Glomerular visceral epithelial cell (primary cell): ENCODE measurements around the gene METTL1.
"Not testable (repeated sequence)": the region's sequence is repeated elsewhere in the genome, so short reads cannot be mapped to it uniquely, and the experiment has no call there.

ENCODE experiments used
- DNase-seq: peaks from one replicate; pipeline ENCODE4 v3.0.0-alpha.2; 2016; ENCODE audit errors: extremely low spot score

METTL1 gene

GRCh38 chr12:57797933-57798332 lies 26.0 kb upstream of the METTL1 start:
- no peak for DNase-seq

- DNase-seq, result no peak
These were observed 25.1 kb upstream of the METTL1 start for GRCh38 chr12:57796996-57797395.

- no peak for DNase-seq
These were observed 23.4 kb upstream of the METTL1 start for GRCh38 chr12:57795354-57795753.

GRCh38 chr12:57793920-57794319 lies 22.0 kb upstream of the METTL1 start:
- DNase-seq, result no peak

GRCh38 chr12:57783861-57784260 lies 12.0 kb upstream of the METTL1 start:
- DNase-seq, result no peak

- DNase-seq, result no peak
These were observed 11.5 kb upstream of the METTL1 start for GRCh38 chr12:57783466-57783801.

GRCh38 chr12:57782608-57783465 lies 10.9 kb upstream of the METTL1 start, which contains the start of gene TSFM:
TSS of gene TSFM (plus strand) at chr12:57782787. CDS start at chr12:57782802, 15 bp downstream.
- DNase-seq, result peak; percentile 89

- DNase-seq, result no peak
These were observed 10.3 kb upstream of the METTL1 start for GRCh38 chr12:57782243-57782607.

GRCh38 chr12:57781801-57782200 lies 9.9 kb upstream of the METTL1 start:
- no peak for DNase-seq

- no peak for DNase-seq
These were observed 9.3 kb upstream of the METTL1 start for GRCh38 chr12:57781244-57781643.

- no peak for DNase-seq
These were observed 8.5 kb upstream of the METTL1 start for GRCh38 chr12:57780284-57780897.

- no peak for DNase-seq
These were observed 7.8 kb upstream of the METTL1 start for GRCh38 chr12:57779736-57780135.

GRCh38 chr12:57777911-57778310 lies 6.0 kb upstream of the METTL1 start:
- DNase-seq, result no peak

GRCh38 chr12:57777367-57777766 lies 5.5 kb upstream of the METTL1 start:
- no peak for DNase-seq

GRCh38 chr12:57776247-57776587 lies 4.3 kb upstream of the METTL1 start:
- DNase-seq, result no peak

GRCh38 chr12:57775563-57776246 lies 3.8 kb upstream of the METTL1 start:
- no peak for DNase-seq

GRCh38 chr12:57775044-57775443 lies 3.1 kb upstream of the METTL1 start:
- DNase-seq, result no peak

GRCh38 chr12:57774634-57775033 lies 2.7 kb upstream of the METTL1 start:
- not testable (repeated sequence) for DNase-seq

GRCh38 chr12:57772429-57773322 lies 771 bp upstream of the METTL1 start, which contains the start of gene EEF1AKMT3:
TSS of gene EEF1AKMT3 (plus strand) at chr12:57772614. CDS start at chr12:57772725, 111 bp downstream.
- DNase-seq, result peak; percentile 64

GRCh38 chr12:57771236-57771872 lies 551 bp downstream of the METTL1 start:
- peak; percentile 84 for DNase-seq

- no peak for DNase-seq
These were observed 1.2 kb downstream of the METTL1 start for GRCh38 chr12:57770734-57771133.
